ENCODE data around the gene APOE.

Gene APOE

DNA sequence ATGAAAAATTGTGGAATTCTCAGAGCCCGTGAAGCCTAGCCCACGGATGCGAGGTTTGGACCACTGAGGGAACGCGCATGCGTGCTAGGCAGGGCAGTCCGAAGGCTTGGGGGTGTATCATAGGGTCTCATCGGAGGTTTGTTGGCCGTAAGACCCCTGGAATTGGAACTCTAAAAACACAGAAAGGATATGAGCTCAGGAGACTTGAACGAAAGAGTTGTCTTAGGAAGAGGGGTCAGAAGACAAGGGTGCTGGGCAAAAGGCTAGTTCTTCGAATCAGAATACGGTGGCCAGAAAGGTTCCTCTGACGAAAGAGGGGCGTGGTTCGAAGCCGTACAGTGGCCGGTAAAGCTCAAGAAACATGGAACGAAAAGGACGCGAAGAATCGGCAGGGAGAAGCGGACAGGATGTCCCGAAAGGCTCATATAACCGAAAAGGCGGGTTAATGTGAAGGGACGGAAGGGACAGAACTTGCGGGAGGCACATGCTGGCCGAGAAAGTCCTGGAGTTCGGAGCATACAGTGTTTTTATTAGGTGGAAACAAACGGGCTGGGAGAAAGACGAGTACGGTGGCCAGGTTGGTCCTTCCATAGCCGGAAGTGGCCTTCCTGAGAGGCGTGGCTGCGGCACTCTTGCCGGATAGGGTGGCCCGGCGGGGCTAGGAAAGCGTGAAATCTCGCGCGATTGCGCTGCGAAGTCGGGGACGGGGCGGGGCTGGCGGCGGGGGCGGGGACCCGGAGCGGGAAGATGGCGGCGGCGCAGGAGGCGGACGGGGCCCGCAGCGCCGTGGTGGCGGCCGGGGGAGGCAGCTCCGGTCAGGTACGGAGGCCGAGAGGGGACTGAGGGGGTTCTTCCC, 49.3 kb downstream of the APOE start, which contains the start of gene CLPTM1:
TSS of gene CLPTM1 (plus strand) at position 732 of the 856 bp plus-strand sequence. CDS start at position 748, 16 bp downstream.
- peak; percentile 98 for DNase-seq (ENCODE audit: low spot score)

DNA sequence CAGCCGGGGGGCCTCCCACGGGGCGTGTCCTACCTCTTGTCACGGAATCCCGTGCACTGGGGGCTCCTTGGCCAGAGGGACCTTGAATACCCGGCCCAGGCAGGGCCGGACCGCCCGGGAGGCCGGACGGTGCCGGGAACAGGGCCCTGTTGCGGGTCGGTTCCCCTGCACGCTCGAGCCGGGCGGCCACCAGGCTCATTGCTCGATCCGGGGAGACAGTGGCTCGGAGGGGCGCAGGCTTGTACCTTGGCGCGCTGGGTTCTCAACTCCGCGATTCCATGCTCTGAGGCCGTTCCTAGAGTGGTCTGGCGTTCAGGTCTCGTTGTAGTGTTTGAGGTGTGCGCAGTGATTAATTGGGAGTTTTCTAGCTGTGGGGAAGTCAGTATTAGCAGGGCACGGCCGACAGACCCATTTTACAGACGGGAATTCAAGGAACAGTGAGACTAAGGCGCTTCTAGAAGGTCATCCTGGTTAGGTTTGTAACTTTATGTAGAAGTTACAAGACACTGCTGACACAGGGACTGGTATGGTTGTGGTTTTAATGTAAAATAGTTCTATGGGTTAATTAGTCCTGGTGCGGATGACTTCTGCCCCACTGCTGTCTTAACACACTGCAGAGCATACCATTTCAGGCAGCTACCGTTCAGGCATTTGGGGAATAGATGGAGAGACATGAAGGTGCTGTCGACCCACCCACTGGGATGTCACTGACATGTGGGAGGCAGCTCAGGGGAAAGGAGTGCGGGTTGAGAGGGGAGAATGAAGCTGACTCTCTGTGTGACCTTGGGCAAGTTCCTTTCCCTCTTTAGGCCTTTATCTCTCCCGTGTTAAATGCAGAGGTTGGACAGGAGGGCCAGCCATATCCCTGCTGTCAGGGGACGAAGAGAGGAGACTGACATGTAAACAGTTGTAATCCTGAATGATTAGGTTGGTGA, 50.2 kb downstream of the APOE start:
- DNase-seq (ENCODE audit: low spot score), result no peak

DNA sequence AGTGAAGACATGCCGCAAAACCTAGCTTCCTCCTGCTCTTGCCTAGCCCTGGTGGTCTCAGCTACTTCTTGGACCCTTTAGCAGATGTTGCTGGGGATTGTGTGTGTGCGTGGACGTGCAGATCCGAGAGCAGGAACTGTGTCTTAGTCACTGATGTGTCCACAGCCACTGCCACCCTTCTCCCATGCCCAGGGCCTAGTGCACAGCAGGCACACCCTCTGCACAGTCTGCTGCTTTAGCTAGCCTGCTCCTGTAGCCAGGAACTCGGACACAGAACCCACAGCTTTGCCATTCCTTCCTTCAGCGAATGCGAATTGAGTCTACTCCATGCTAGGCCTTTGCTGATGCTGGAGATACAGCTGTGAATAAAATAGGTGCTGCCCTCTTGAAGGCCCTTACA, 51.9 kb downstream of the APOE start:
- DNase-seq (ENCODE audit: low spot score), result no peak

DNA sequence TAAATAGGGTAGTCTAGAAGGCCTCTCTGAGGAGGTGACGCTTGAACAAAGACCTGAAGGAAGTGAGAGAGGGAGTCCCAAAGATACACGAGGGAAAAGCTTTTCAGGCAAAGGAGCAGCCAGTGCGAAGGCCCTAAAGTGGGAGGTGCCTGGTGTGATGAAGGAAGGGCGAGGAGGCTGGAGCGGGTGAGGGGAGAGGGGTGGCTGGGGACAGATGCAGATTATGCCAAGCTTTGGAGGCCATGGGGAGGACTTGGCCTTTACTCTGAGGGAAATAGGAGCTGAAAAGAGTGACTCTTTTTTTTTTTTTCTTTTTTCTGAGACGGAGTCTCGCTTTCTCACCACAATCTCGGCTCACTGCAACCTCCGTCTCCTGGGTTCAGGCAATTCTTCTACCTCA, 52.5 kb downstream of the APOE start:
- no peak for DNase-seq (ENCODE audit: low spot score)
